ENCODE results near the gene SH2D6.

Gene SH2D6

GRCh38 chr2:85439986-85440385 lies 21.5 kb downstream of the SH2D6 start:
- DNase-seq (ENCODE audit: low spot score) = peak; percentile 78

- no peak for DNase-seq (ENCODE audit: low spot score)
Observed at GRCh38 chr2:85440729-85441128, 22.2 kb downstream of the SH2D6 start.

GRCh38 chr2:85441864-85442263 lies 23.4 kb downstream of the SH2D6 start:
- no peak for DNase-seq (ENCODE audit: low spot score)

- no peak for DNase-seq (ENCODE audit: low spot score)
Observed at GRCh38 chr2:85444629-85445172, 26.2 kb downstream of the SH2D6 start.

GRCh38 chr2:85445316-85446295 lies 27.1 kb downstream of the SH2D6 start:
- DNase-seq (ENCODE audit: low spot score) = no peak

GRCh38 chr2:85446296-85447221 lies 28.0 kb downstream of the SH2D6 start:
- no peak for DNase-seq (ENCODE audit: low spot score)

- no peak for DNase-seq (ENCODE audit: low spot score)
Observed at GRCh38 chr2:85447222-85447585, 28.7 kb downstream of the SH2D6 start.

- DNase-seq (ENCODE audit: low spot score) = no peak
Observed at GRCh38 chr2:85448461-85449213, 30.1 kb downstream of the SH2D6 start.

GRCh38 chr2:85449214-85449588 lies 30.7 kb downstream of the SH2D6 start:
- no peak for DNase-seq (ENCODE audit: low spot score)

- no peak for DNase-seq (ENCODE audit: low spot score)
Observed at GRCh38 chr2:85452237-85452636, 33.7 kb downstream of the SH2D6 start.

GRCh38 chr2:85453571-85453970 lies 35.1 kb downstream of the SH2D6 start:
- DNase-seq (ENCODE audit: low spot score) = no peak

GRCh38 chr2:85455552-85456090 lies 37.1 kb downstream of the SH2D6 start:
- no peak for DNase-seq (ENCODE audit: low spot score)

- no peak for DNase-seq (ENCODE audit: low spot score)
Observed at GRCh38 chr2:85457043-85457442, 38.5 kb downstream of the SH2D6 start.

GRCh38 chr2:85457877-85458316 lies 39.4 kb downstream of the SH2D6 start:
- DNase-seq (ENCODE audit: low spot score) = no peak

GRCh38 chr2:85458601-85459563 lies 40.4 kb downstream of the SH2D6 start:
- no peak for DNase-seq (ENCODE audit: low spot score)

GRCh38 chr2:85459771-85460170 lies 41.3 kb downstream of the SH2D6 start:
- no peak for DNase-seq (ENCODE audit: low spot score)

GRCh38 chr2:85462322-85462721 lies 43.8 kb downstream of the SH2D6 start:
- no peak for DNase-seq (ENCODE audit: low spot score)

GRCh38 chr2:85468096-85468703 lies 49.7 kb downstream of the SH2D6 start:
- DNase-seq (ENCODE audit: low spot score) = no peak

- DNase-seq (ENCODE audit: low spot score) = no peak
Observed at GRCh38 chr2:85468704-85469349, 50.3 kb downstream of the SH2D6 start.
